Keratinocyte (primary cell): ENCODE data around the gene PODN. TPM values are rescaled to one million over a fixed set of nuclear protein-coding genes. Genes with fewer than 3 reads are reported as not detected.

Source experiments
- DNase-seq: peaks from one replicate; pipeline ENCODE4 v3.0.0-alpha.2; 2011; ENCODE audit warnings: low read depth, missing footprints, low spot score
- FAIRE-seq: peaks from 2 replicates; lab custom pipeline; 2011; peaks lifted over from hg19 to GRCh38; lab: Jason Lieb, UNC
- H2AFZ ChIP-seq: 2 replicates; pipeline ENCODE4 v1.6.0; 2012; ENCODE audit warnings: low read length, control low read depth, inconsistent platforms; ENCODE audit not compliant: control insufficient read depth
- H3K27ac ChIP-seq: 2 replicates; pipeline ENCODE4 v1.5.1; 2011; ENCODE audit warnings: low read length; ENCODE audit not compliant: control insufficient read depth, insufficient read depth
- H3K27me3 ChIP-seq: 3 replicates; pipeline ENCODE4 v1.6.0; 2011; ENCODE audit warnings: low read length; ENCODE audit not compliant: control insufficient read depth, insufficient read depth; ENCODE audit errors: extremely low read depth
- H3K36me3 ChIP-seq, 2 experiments: 2 replicates in 1 of 2; 3 replicates in 1 of 2; pipeline ENCODE4 v1.5.1; 2011; ENCODE audit warnings: low read length in 2 of 2, mild to moderate bottlenecking in 1 of 2; ENCODE audit not compliant: control insufficient read depth in 2 of 2, insufficient read depth in 2 of 2; ENCODE audit errors: extremely low read depth in 1 of 2
- H3K4me1 ChIP-seq: 3 replicates; pipeline ENCODE4 v1.5.1; 2011; ENCODE audit warnings: low read length; ENCODE audit not compliant: control insufficient read depth, insufficient read depth; ENCODE audit errors: extremely low read depth
- H3K4me2 ChIP-seq: 3 replicates; pipeline ENCODE4 v1.6.0; 2011; ENCODE audit warnings: low read depth, low read length; ENCODE audit not compliant: control insufficient read depth, insufficient read depth; ENCODE audit errors: extremely low read depth
- H3K4me3 ChIP-seq, 3 experiments: fragments of 200-600 bp in 1 of 3; sonication (generic) in 1 of 3; 2 replicates in 2 of 3; 3 replicates in 1 of 3; pipeline ENCODE4 v1.5.1; 2011 to 2016; ENCODE audit warnings: low read length in 3 of 3, mild to moderate bottlenecking in 3 of 3, control low read depth in 2 of 3, inconsistent platforms in 1 of 3, low read depth in 1 of 3, mixed read lengths in 1 of 3, mixed run types in 1 of 3, moderate library complexity in 1 of 3; ENCODE audit not compliant: control insufficient read depth in 2 of 3, insufficient read depth in 2 of 3; ENCODE audit errors: extremely low read depth in 1 of 3
- H3K79me2 ChIP-seq: 2 replicates; pipeline ENCODE4 v1.6.0; 2012; ENCODE audit warnings: low read length; ENCODE audit not compliant: control insufficient read depth, insufficient read depth
- H3K9ac ChIP-seq: 3 replicates; pipeline ENCODE4 v1.6.0; 2011; ENCODE audit warnings: low read length; ENCODE audit not compliant: control insufficient read depth, insufficient read depth; ENCODE audit errors: extremely low read depth
- H3K9me1 ChIP-seq: 3 replicates; pipeline ENCODE4 v1.6.0; 2011; ENCODE audit warnings: low read length; ENCODE audit not compliant: control insufficient read depth, insufficient read depth; ENCODE audit errors: extremely low read depth
- H3K9me3 ChIP-seq: 2 replicates; pipeline ENCODE4 v1.5.1; 2012; ENCODE audit warnings: low read depth, low read length; ENCODE audit not compliant: control insufficient read depth
- H4K20me1 ChIP-seq: 3 replicates; pipeline ENCODE4 v1.6.0; 2011; ENCODE audit warnings: low read length; ENCODE audit not compliant: control insufficient read depth, insufficient read depth; ENCODE audit errors: extremely low read depth
- EZH2 ChIP-seq: IDR thresholded peaks from one replicate; pipeline ENCODE4 v1.6.1; 2012; ENCODE audit warnings: inconsistent platforms, mild to moderate bottlenecking, low read length, moderate library complexity
- dilution Hi-C: fragments of 300-500 bp; cut with MboI; formaldehyde crosslinking; loops from one replicate; pipeline ENCODE4 v1.7.0; 2020; ENCODE audit warnings: low sequenced_read_pairs; ENCODE audit not compliant: extremely low pct_ligation_motif_present
- polyA plus RNA-seq, 5 experiments: library from polyadenylated mRNA; depleted of rRNA in 3 of 5; stranded (reverse) in 3 of 5; stranded (forward) in 1 of 5; unstranded in 1 of 5; fragments of >200 nt; gene quantifications; 1 replicate in 1 of 5; 2 replicates in 3 of 5; 3 replicates in 1 of 5; pipeline versions ENCODE4 v1.2.1 to v1.2.3, GENCODE V29; 2011 to 2012; ENCODE audit warnings: missing spikeins in 2 of 5, low read depth in 1 of 5, low replicate concordance in 1 of 5
- TF ChIP-seq, protein P1 (sequence below), 3 experiments: IDR thresholded peaks in 1 of 3; conservative IDR thresholded peaks in 1 of 3; optimal IDR thresholded peaks in 1 of 3; 2 replicates in 2 of 3; 3 replicates in 1 of 3; pipeline versions ENCODE3 to v1.5.1; 2011; ENCODE audit warnings: low read length in 3 of 3, mild to moderate bottlenecking in 3 of 3, moderate library complexity in 2 of 3, control low read depth in 1 of 3, inconsistent platforms in 1 of 3; ENCODE audit not compliant: insufficient read depth in 2 of 3; ENCODE audit errors: extremely low read depth in 1 of 3

PODN gene
- polyA plus RNA-seq, 1 donor (not counting 4 experiments of a cell fraction or from before 2014, with no cell fraction given), result not detected

DNA sequence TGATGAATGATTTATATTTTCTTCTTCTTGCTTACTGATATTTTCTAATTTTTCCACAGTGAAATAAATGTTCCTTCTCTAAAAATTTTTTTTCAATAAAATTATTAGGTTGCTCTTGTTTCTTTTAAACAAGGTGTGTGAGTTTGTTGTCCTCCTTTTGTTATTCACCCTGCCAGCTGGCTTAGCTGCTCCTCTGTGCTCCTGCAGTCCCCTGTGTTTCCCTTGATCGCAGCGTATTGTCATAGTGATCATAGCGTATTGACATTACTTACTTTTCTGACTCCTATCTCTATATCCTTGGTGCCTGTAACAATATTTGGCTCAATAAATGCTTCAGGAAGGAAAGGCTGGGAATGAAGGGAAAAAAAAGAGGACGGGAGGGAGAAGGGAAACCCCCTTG lies 24.9 kb upstream of the PODN start:
- no peaks in the 10 kb centered on the region for H3K9me3 ChIP-seq
- dilution Hi-C loops, result no loop called here

DNA sequence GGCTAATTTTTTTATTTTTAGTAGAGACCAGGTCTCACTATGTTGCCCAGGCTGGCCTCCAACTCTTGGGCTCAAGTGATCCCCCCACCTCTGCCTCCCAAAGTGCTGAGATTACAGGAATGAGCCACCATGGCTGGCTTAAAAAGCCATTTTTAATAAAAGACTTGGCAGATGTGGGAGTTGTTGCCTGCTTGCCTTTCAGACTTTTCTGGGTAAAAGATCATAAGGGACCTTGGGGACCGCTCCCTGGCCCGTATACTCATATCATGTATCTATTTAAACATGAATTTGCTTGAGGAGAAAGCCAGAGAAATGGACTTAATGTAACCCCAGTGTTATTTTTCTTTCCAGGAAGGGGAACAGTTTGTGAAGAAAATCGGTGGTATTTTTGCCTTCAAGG lies 23.4 kb upstream of the PODN start:
- Histone ChIP-seq H3K9me3 (no peaks in the 10 kb centered on the region), H3K9me1 (no peaks in the 10 kb centered on the region), H3K9ac (no peak overlapping the region), H3K4me2 (no peak overlapping the region), H3K27ac (no peak overlapping the region), H2AFZ (no peak overlapping the region), H3K27me3 (no peaks in the 10 kb centered on the region), H3K4me3 (no peak overlapping the region), H3K4me1 (no peaks in the 10 kb centered on the region), H3K79me2 (no peaks in the 10 kb centered on the region), H3K36me3 (peaks cover 0 to 3% of the 10 kb centered on the region in 2 experiments), H4K20me1 (no peaks in the 10 kb centered on the region)
- DNase-seq (no peak), FAIRE-seq (no peak)
- no peak for TF ChIP-seq EZH2
- TF ChIP-seq, protein P1, sequence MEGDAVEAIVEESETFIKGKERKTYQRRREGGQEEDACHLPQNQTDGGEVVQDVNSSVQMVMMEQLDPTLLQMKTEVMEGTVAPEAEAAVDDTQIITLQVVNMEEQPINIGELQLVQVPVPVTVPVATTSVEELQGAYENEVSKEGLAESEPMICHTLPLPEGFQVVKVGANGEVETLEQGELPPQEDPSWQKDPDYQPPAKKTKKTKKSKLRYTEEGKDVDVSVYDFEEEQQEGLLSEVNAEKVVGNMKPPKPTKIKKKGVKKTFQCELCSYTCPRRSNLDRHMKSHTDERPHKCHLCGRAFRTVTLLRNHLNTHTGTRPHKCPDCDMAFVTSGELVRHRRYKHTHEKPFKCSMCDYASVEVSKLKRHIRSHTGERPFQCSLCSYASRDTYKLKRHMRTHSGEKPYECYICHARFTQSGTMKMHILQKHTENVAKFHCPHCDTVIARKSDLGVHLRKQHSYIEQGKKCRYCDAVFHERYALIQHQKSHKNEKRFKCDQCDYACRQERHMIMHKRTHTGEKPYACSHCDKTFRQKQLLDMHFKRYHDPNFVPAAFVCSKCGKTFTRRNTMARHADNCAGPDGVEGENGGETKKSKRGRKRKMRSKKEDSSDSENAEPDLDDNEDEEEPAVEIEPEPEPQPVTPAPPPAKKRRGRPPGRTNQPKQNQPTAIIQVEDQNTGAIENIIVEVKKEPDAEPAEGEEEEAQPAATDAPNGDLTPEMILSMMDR (optimal IDR thresholded peaks at IDR 0.05 in 1 of 3, IDR thresholded peaks at IDR 0.05 in 1 of 3, conservative IDR thresholded peaks at IDR 0.05 in 1 of 3; ENCODE audit: extremely low read depth in 1 of 3, insufficient read depth in 2 of 3, low read length in 3 of 3), result no peak
- dilution Hi-C loops, result no loop called here

More for the DNA sequence above, 24.9 kb upstream of the PODN start:
- Histone ChIP-seq H3K79me2 (no peaks in the 10 kb centered on the region), H3K27me3 (no peaks in the 10 kb centered on the region), H3K4me2 (no peak overlapping the region), H3K27ac (no peak overlapping the region), H4K20me1 (no peaks in the 10 kb centered on the region), H2AFZ (no peak overlapping the region), H3K9ac (no peak overlapping the region), H3K4me1 (peaks cover 2% of the 10 kb centered on the region), H3K9me1 (no peaks in the 10 kb centered on the region), H3K36me3 (peaks cover 0 to 3% of the 10 kb centered on the region in 2 experiments), H3K4me3 (no peak overlapping the region)
- no peak for TF ChIP-seq EZH2
- TF ChIP-seq, protein P1 (optimal IDR thresholded peaks at IDR 0.05 in 1 of 3, IDR thresholded peaks at IDR 0.05 in 1 of 3, conservative IDR thresholded peaks at IDR 0.05 in 1 of 3; ENCODE audit: extremely low read depth in 1 of 3, insufficient read depth in 2 of 3, low read length in 3 of 3), result no peak
- FAIRE-seq, result no peak
- DNase-seq, result no peak
